T47D (cell line): ENCODE results near the gene PHIP.

Source experiments
- DNase-seq, 2 experiments: peaks; one replicate each; pipeline versions ENCODE4 v3.0.0 to v3.0.0-alpha.2; 2011 to 2012; ENCODE audit warnings: low read depth in 1 of 2, low spot score in 1 of 2
- JUND ChIP-seq: IDR thresholded peaks from 2 replicates; pipeline ENCODE4 v1.6.1; 2012; ENCODE audit warnings: low read depth
- in situ Hi-C: cut with HindIII; loops from 2 replicates; pipeline ENCODE4 v1.10.0; 2016; ENCODE audit warnings: low sequenced_read_pairs, low pct_unique_long_range_greater_than_20kb

PHIP gene

DNA sequence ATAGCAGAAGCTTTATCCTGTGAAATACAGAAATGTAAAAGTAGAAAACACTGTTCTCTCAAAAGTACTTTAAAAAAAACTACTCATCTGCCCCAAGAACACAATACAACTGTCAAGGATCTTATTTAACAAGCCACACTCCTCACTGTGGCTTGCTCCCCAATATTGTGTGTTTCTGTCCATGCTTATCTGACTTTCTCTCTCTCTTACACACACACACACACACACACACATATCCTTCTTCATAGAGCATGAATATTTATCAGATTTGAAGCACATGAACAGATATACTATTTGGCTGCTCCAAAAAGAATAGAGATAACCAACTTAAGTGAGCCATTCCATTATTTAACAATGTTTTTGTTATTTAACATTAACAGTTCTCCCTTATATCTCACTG lies 3.6 kb upstream of the PHIP start:
- no peak for TF ChIP-seq JUND
- DNase-seq: no peak

DNA sequence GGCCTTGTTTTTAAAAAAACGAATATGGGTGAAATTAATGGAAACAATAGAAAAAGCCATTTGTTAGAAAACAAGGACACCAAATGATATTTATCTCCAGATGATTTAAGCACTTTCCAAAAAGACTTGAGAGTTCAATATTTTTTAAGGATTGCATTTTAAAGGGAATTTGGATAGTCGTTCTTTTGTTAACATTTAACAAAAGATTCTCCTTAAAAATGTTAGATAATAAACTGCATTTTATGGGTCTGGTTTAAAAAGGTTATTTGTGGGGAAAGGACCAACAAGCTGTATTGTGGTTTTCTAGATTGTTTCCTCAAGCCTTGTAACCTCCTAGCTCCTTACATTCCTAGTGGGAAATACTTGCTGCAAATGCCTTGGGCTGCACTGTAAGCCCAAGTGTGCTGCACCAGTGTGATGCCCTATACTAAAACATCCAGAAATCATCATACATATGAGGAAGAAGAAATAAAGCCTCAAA lies 1.5 kb upstream of the PHIP start:
- no peak for DNase-seq
- TF ChIP-seq JUND: no peak
- in situ Hi-C loops: no loop called here

More for the DNA sequence above, 3.6 kb upstream of the PHIP start:
- in situ Hi-C loops: no loop called here

DNA sequence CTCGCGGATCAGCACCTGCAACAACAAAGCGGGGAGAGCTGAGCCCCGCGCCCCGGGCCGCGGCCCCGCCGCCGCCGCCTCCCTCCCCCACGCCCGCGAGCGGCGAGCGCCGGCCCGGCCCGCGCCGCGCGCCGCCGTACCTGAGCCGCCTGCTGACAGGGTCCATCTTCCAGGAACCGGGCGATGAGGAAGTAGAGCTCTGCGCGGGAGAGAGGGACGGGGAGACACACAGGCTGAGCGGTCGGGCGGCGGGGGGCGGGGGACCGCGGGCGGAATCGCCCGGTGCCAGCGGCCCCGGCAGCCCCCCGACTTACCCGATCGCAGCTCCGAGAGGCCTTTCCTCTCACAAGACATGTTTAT lies 359 bp downstream of the PHIP start:
- peak in 1 of 2 experiments; percentile 26 for DNase-seq
- no peak for TF ChIP-seq JUND
- in situ Hi-C loops: no loop called here

DNA sequence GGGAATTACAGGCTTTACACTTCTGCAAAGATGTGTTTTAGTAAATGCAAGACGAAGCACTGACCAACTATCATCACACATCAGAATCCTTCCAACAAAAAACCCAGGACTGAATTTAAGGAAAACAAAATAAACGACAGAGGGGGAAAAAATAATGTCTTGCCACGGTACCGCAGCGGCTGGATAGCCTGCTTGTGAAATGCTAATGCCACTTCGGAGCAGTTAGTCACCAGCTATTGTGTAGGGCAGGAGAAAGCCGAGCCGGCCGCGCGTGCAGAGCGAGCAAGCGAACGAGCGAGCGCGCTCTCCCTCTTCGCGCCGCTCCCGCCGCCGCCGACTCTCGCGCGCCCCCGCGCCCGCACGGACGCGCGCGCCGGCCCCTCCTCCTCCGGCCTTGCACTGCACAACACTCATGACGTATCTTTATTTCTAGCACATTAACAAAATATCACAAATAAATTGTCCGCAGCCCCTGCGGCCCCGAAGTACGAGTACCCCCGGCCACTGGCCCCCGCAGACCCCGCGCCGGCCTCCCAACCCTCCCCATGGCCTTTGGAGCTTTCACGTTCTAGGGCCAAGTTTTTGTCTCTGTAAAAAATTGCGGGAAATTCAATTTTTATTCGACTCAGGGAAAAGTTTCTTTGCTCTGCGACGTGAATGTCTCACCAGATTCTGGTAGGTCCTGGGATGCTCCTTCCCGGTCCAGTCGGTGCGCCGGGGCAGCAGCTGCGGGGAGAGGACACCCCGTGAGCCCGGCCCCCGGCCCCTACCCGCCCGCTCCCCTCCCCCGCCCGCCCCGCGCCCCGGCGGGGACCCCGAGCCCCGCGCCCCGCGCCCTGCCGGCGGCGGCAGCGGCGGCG lies 1.0 kb downstream of the PHIP start:
- in situ Hi-C loops: no loop called here
- TF ChIP-seq JUND: no peak
- DNase-seq: peak; percentile 82 to 89

DNA sequence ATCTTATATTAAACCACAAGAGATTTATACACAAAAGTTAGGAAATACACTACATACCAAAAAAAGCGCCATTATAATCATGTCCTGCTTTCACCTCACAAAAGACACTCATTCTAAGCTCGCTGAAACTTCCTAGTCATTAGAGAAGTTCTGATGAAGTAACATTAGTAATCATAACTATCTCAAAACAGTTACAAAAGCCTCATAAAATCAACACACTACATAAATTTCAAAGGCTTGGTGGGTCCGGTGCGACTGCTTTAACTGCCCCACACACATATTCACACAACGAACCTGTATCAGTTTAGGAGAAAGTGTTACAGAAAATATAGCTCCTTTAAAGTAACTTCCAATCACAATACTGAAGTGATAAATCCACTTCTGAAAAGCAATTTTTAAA lies 1.9 kb downstream of the PHIP start:
- in situ Hi-C loops: no loop called here
- peak; percentile 2 to 10 for DNase-seq
- TF ChIP-seq JUND: no peak

DNA sequence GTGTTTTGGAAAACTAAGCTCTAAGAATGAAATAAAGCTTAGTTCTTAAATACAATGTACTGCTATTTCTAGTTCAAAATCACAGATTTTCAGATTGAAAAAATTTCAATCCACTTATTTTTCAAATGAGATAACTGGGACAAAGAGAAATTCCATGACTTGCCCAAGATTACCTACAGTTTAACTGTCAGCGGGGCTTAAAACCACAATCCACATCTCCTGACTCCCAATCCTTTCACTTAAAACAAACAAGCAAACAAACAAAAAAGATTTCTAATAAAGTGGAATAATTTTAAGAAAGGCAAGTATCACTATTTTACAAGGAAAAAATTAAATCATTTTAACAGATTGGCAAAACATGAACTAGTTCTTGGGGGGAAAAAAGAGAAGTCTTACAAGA lies 4.2 kb downstream of the PHIP start:
- TF ChIP-seq JUND: no peak
- in situ Hi-C loops: no loop called here

DNA sequence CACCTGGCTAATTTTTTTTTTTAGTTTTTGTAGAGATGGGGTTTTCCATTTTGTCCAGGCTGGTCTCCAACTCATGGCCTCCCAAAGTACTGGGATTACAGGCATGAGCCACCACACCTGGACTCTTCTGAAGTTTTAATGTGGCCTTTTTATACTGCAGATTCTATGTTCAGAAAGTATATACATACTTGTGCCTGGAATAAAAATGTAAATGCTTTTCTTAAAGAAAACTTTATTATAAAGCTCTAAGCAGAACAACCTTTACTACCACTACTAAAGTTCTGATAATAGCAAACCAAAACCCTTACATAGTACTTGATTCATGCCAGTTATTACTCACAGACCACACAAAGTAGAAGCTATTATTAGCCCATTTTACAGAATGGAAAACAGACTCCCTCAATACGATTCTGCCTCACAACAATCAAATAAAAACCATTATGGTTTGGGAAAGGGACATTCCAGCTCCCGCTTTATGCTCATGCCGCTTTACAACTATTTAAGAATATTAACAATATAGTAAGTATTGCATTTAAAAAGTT lies 5.3 kb downstream of the PHIP start:
- in situ Hi-C loops: no loop called here
- DNase-seq: no peak
- TF ChIP-seq JUND: no peak

More for the DNA sequence above, 4.2 kb downstream of the PHIP start:
- no peak for DNase-seq

DNA sequence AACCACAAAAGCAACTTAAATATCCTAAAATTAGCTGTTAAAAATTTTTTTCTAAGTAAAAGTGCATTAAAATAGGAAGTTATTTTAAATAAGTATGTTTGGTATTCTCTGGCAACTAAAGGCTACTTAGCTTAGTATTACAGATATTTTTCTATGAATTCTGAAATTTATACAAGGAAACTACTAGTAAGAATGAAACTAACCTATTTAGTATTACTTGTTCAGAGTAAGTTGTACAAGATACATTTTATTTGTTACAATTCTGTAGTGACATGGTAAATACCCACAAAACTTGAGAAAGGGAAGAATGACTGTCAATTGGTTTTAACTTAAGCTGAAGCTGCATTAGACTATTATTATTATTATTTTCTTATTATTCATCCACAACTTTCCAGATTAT lies 6.5 kb downstream of the PHIP start:
- in situ Hi-C loops: no loop called here
- DNase-seq: no peak
- no peak for TF ChIP-seq JUND

DNA sequence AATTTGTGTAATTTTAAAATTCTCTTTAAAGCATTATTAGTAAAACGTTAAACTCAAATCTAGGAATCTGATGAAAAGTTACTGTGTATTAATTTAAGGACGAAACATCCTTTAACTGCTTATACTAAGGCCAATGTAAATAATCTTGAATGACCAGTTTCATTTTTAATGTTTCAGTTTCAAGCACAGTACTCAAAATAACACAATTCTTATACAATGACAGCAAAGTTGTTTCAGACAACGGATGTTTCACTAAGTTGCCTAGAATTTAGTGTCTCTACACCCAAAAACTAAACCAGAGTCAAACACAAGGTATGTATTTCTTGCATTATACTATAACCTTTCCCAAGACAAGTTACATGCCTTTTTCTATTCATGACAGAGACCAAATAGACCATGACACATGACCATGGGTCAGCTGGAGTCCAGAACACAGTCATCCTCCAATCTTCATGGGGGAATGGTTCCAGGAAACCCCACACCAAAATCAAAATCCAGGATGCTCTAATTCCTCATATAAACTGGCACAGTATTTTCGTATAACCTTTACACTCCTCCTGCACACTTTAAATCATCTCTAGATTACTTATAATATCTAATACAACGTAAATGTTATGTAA lies 7.7 kb downstream of the PHIP start:
- in situ Hi-C loops: no loop called here
- TF ChIP-seq JUND: no peak
- no peak for DNase-seq

DNA sequence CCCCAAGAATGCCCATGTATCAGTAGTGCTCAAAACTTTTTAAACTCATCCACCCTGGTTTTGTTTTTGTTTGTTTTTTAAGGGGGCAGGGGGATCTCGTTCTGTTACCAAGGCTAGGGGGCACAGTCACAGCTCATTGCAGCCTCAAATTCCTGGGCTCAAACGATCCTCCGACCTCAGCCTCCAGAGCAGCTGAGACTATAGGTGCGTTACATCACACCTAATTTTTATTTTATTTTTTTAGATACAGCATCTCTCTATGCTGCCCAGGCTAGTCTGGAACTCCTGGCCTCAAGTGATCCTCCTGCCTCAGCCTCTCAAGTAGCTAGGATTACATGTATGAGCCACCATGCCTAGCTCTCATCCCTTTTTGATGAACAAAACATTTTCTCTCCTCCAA lies 11.2 kb downstream of the PHIP start:
- in situ Hi-C loops: no loop called here

DNA sequence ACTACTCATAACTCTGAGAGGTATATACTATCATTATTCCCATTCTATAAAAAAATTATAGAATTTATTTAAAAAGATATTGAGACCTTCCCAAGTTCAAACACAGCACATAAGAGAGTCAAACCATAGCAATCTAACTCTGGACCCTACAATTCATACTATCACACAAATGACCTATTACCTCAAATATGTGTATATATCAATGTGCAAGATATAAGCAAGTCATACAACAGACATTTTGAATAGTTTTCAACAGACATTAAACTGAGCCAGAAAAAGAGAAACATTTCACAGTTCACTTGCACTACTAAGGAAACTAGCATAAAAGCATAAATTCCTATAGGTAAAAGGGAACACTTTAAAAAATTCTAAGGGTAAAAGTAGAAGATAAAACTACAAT lies 11.7 kb downstream of the PHIP start:
- TF ChIP-seq JUND: no peak
- in situ Hi-C loops: no loop called here
- no peak for DNase-seq

More for the DNA sequence above, 11.2 kb downstream of the PHIP start:
- no peak for DNase-seq
- no peak for TF ChIP-seq JUND

DNA sequence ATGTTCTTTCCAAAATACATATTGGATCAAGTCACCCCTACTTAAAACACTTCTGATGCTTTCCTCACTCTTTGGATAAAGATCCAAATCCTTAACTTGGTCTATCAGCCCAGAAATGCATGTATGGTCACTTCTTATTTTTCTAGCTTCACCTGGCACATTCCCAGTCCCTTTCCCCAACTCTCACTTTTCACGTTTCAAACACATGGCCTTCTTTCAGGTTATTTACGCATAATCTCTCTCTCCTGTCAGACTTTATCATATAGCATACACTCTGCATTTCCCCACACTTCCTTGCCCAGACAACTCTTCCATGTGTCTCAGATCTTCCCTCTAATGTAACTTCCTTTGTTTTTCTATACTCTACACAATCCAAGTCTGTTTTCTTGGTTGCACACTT lies 12.8 kb downstream of the PHIP start:
- in situ Hi-C loops: no loop called here
- no peak for TF ChIP-seq JUND
- no peak for DNase-seq

DNA sequence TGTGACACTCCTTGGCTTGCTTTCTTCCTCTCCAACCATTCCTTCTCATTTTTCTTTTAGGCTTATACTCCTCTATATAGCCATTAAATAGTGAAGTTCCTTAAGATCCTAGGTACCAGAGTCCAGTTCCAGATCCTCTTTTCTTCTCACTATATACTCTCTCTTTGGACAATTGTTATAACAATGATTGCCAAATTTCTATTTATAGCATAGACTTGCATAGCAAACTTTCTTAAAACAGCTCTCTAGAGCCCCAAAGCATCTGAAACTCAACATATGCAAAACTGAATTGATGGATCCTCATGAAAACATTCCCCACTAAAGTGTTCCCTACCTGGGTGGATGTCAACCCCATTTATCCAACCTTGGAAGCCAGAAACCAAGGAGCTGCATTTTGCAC lies 13.4 kb downstream of the PHIP start:
- DNase-seq: no peak
- TF ChIP-seq JUND: no peak

DNA sequence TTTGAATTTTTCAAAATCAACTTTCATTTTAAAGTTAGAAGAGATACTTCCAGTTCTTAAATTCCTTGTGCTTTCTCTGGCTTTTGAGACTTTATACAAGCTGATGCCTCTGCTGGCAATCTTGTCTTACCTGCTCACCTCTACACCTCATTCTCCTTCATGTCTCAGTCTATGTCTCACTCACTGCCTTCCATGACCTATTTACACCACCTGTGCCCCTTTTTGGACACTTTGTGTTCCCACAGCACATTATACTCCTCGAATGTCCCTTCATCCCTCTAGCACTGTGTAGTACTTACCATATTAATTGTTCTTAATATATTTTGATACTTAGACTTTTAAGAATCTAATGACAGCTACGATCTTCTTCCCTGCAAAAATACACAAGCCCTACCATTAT lies 15.3 kb downstream of the PHIP start:
- DNase-seq: no peak
- in situ Hi-C loops: no loop called here

More for the DNA sequence above, 13.4 kb downstream of the PHIP start:
- in situ Hi-C loops: no loop called here

More for the DNA sequence above, 15.3 kb downstream of the PHIP start:
- TF ChIP-seq JUND: no peak
